ENCODE data around the gene SOX21.
"Not testable (repeated sequence)": the region's sequence is repeated elsewhere in the genome, so short reads cannot be mapped to it uniquely, and the experiment has no call there.

The SOX21 gene

DNA sequence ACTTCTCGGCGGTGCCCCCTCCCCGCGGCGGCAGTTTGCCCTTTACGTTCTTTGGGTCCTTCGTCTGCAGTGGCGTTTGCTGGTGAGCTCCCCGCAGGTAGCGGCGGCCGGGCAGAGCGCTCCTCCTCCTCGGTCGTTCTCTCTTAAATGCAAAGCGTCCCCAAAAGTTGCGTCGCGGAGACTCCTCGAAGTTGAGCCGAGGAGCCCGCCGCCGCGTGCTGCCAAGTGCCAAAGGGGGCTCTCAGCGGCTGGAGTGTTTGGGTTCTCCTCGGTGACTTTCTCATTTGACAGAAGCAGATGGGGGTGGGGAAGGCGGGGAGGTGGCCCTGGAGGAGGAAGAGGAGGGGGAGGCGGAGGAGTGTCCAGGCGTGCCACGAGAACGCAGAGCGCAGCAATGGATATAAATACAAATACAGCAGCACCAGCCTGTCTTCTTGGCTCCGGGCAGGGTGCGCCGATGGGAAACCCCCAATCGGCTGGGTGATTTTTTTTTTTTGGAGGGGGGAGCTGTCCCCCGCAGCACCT is at the start of gene SOX21:
SOX21 (minus strand) TSS at position 259 of the 525 bp plus-strand sequence. CDS start 496 bp downstream, outside the sequence.
- no peak for DNase-seq (ENCODE audit: low spot score)

DNA sequence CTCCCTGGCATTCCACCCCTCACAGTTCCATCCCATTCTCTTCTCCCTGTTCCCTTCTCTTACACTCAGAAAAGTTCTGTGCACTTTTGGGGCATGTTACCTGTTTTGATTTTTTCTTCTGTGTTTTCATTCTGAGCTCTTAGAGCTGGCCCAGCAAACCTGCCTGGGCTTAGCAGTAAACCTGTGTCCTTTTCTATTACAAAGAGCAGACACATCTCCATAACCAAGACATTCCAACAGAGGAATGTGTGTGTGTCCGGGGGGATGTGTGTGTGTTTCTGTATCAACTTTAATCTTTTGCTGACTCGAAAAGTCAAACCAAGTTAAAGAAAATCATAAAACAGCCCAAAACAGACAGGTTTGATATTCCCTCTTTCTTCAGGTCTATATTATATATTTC is 49.1 kb upstream of the SOX21 start:
- no peak for DNase-seq (ENCODE audit: low spot score)

DNA sequence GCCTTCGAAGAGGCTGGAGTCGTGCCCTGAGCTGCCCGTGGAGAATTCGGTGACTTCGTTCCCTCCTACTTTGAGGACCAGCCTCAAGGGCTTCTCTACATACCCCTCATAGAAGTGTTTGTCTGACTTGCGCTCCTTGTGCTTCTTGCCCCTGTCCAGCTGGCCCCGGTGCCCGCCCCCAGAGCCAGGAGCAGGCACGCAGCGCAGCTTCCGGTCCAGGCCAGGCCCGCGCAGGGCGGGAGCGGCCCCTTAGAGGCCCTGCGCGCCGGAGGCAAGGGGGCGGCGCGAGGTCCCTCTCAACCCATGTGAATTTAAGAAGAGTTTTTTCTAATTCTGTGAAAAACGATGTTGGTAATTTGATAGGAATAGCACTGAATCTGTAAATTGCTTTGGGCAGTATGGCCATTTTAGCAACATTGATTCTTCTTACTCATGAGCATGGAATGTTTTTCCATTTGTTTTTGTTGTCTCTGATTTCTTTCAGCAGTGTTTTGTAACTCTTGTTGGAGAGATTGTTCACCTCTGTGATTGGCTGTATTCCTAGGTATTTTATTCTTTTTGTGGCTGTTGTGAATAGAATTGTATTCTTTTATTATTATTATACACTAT is 46.9 kb upstream of the SOX21 start:
- no peak for DNase-seq (ENCODE audit: low spot score)

- DNase-seq (ENCODE audit: low spot score): no peak
These were observed 46.2 kb upstream of the SOX21 start for GRCh38 chr13:94758436-94758960.

- no peak for DNase-seq (ENCODE audit: low spot score)
These were observed 41.0 kb upstream of the SOX21 start for GRCh38 chr13:94753327-94753726.

GRCh38 chr13:94749162-94749561 is 36.8 kb upstream of the SOX21 start:
- no peak for DNase-seq (ENCODE audit: low spot score)

DNA sequence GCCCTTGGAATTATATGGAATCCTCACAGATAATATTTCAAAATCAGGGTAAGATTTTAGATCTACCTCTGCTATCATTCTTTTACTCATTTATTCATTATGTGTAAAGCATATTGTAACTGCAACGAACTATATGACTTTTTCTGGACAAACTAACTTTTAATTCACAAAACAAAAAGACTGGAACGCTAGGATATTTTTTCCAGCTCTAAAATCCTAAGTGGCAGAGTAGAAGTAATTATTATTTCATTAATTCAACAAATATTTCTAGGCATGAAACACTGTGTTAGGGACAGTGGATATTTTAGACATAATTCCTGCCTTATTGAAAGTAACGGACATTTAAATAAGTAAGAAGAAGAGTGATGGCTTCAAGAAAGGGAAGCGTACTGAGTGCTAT is 26.9 kb upstream of the SOX21 start:
- no peak for DNase-seq (ENCODE audit: low spot score)

DNA sequence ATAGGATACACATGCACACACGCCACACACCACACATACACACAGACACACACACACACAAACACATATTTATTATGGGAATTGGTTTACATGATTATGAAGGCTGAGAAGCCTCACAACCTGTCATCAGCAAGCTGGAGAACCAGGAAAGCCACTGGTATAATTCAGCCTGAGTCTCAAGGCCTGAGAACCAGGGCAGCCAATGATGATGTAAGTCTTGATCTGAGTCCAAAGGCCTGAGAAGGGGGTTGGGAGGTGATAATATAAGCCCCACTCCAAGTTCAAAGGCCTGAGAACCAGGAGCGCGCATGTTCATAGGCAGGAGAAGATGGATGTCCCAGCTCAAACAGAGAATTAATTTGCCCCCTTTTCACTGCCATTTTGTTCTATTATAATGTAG is 18.7 kb upstream of the SOX21 start:
- DNase-seq (ENCODE audit: low spot score): no peak

GRCh38 chr13:94729941-94730340 is 17.6 kb upstream of the SOX21 start:
- DNase-seq (ENCODE audit: low spot score): not testable (repeated sequence)

GRCh38 chr13:94726425-94726824 is 14.1 kb upstream of the SOX21 start:
- no peak for DNase-seq (ENCODE audit: low spot score)

- DNase-seq (ENCODE audit: low spot score): no peak
These were observed 10.4 kb upstream of the SOX21 start for GRCh38 chr13:94722609-94723345.

DNA sequence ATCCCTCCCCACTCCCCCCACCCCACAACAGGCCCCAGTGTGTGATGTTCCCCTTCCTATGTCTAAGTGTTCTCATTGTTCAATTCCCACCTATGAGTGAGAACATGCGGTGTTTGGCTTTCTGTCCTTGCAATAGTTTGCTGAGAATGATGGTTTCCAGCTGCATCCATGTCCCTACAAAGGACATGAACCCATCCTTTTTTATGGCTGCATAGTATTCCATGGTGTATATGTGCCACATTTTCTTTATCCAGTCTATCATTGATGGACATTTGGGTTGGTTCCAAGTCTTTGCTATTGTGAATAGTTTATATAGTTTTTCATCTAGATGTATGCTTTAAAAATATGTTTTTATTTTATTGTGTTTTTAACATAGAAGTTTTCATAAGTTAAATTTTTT is 6.4 kb upstream of the SOX21 start:
- not testable (repeated sequence) for DNase-seq (ENCODE audit: low spot score)

- no peak for DNase-seq (ENCODE audit: low spot score)
These were observed 5.6 kb upstream of the SOX21 start for GRCh38 chr13:94717916-94718315.

DNA sequence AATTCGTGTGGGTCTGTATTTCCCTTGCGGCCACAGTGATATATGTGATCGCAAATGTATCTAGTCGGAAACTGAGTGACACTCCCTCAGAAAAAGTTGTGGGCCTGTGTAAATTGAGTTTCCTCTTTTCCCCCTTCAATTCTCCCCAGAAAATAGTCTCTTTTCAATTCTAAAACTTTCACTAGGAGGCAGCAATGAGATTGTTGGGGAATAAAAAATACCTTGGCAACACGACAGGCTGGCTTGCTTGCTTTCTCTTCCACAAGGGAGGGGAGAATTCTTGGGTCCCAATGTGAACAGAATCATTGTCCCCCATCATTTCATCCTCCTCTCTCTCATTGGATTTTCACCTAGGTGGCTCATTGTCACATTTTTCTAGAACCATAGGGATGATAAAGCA is 3.7 kb upstream of the SOX21 start:
- no peak for DNase-seq (ENCODE audit: low spot score)

GRCh38 chr13:94713561-94714182 is 1.3 kb upstream of the SOX21 start:
- DNase-seq (ENCODE audit: low spot score): no peak

GRCh38 chr13:94712812-94713560 is 641 bp upstream of the SOX21 start:
- DNase-seq (ENCODE audit: low spot score): no peak

- DNase-seq (ENCODE audit: low spot score): no peak
These were observed 621 bp downstream of the SOX21 start for GRCh38 chr13:94711561-94712286.

DNA sequence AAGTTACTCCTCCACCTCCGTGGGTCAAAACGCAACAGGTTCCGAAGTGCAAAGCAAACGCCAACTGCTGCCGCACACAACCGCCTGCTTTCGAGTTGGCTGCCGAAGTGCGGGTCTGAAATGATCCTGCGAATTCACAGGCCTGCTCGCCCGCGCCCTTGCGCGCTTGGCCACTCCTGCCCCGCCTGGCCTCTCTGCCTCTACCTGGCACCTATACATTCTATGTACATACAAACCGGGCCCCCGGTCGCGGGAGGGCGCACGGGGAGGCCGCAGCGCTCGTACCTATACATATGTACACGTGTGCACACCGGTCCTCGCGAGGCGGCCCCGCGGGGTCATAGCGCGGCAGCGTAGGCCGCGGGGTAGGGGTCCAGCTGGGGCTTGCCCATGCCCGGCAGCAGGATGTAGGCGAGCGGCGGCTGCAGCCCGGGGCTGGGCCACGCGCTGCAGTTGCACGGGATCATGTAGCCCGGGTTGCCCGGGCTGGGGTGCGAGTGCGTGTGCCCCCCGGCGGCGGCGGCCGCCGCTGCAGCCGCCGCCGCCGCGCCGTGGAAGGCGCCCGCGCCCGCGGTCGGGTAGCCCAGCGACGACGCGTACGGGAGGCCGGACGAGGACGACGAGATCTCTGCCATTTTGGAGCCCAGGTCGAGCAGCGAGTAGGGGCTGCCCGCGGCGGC is 1.3 kb downstream of the SOX21 start:
- DNase-seq (ENCODE audit: low spot score): no peak

GRCh38 chr13:94710065-94710781 is 2.1 kb downstream of the SOX21 start:
- no peak for DNase-seq (ENCODE audit: low spot score)
